Measurements from ENCODE around the gene KSR2. TPM values are rescaled to one million over a fixed set of nuclear protein-coding genes. Genes with fewer than 3 reads are reported as not detected.

Gene KSR2
- total and polyA plus RNA-seq, 2 of the 13 experiments (the other 11 are each of a cell fraction or from before 2014, with no cell fraction given) = 0.02 TPM; not detected in 1

DNA sequence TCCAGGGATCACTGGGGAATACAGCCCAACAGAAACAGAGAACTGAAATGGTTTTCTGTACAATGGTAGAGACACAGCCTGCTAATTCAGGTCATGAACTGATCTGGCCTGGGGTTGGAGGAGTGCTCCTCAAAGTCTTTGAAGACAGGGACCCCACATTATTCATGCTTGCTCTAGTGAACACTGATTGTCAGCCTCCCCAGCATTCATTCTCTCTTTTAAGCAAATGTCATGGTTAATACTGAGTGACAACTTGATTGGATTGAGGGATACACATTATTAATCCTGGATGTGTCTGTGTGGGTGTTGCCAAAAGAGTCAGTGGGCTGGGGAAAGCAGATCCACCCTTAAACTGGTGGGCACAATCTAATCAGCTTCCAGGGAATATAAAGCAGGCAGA is 319.0 kb downstream of the KSR2 start:
- ChIA-PET POLR2A (no interaction called here), CTCF (ENCODE audit: low intra/inter-chr PET ratio, low total read pairs) (no interaction called here)
- DNase-seq (ENCODE audit: low spot score) = no peak
- no peaks in the 10 kb centered on the region for H3K9me3 ChIP-seq (ENCODE audit: low read length)
- no peak overlapping the region for H3K4me3 ChIP-seq (replicated peaks in 1 of 3; ENCODE audit: insufficient read depth in 1 of 3, low read depth in 2 of 3, low read length in 3 of 3)
- in situ Hi-C loops (cut with HindIII; ENCODE audit: extremely low pct_ligation_motif_present, low pct_unique_long_range_greater_than_20kb) = no loop called here
- no peaks in the 10 kb centered on the region for H3K36me3 ChIP-seq (replicated peaks in 1 of 2; ENCODE audit: control insufficient read depth in 1 of 2, insufficient read depth in 2 of 2, low read length in 2 of 2)
- intact Hi-C loops (cut with micrococcal nuclease; ENCODE audit: unreplicated experiment) = no loop called here
- H4K20me1 ChIP-seq (ENCODE audit: insufficient read depth, low read length) = no peaks in the 10 kb centered on the region
- no peak for TF ChIP-seq ZNF546 (CRISPR knock-in tag; conservative IDR thresholded peaks at IDR 0.05)
- no peak for TF ChIP-seq ZNF367 (CRISPR knock-in tag; IDR thresholded peaks at IDR 0.05; ENCODE audit: borderline replicate concordance)
- TF ChIP-seq ZKSCAN8 (CRISPR knock-in tag; IDR thresholded peaks at IDR 0.05; ENCODE audit: borderline replicate concordance) = no peak
- no peak for TF ChIP-seq TARDBP (CRISPR knock-in tag; IDR thresholded peaks at IDR 0.05)
- no peak for ATAC-seq
- no peak overlapping the region for H3K9ac ChIP-seq (ENCODE audit: insufficient read depth, low read depth, low read length)
- BruUV-seq (replicated peaks) = no TSS peak
- no peak for FAIRE-seq
- no peak overlapping the region for H3K4me2 ChIP-seq (ENCODE audit: low read depth, low read length)
- no peak overlapping the region for H3K27ac ChIP-seq (ENCODE audit: extremely low read length, insufficient read depth, low read length)
- no peaks in the 10 kb centered on the region for H3K79me2 ChIP-seq (ENCODE audit: insufficient read depth, low read length)
- H2AFZ ChIP-seq (ENCODE audit: low read length) = no peak overlapping the region
- H3K4me1 ChIP-seq (ENCODE audit: insufficient read depth, low read length) = no peaks in the 10 kb centered on the region
- H3K27me3 ChIP-seq (ENCODE audit: control insufficient read depth in 1 of 2, insufficient read depth in 2 of 2, low read length in 2 of 2) = peaks cover 0 to 10% of the 10 kb centered on the region in 2 experiments; a peak in 2 of 5 replicates

DNA sequence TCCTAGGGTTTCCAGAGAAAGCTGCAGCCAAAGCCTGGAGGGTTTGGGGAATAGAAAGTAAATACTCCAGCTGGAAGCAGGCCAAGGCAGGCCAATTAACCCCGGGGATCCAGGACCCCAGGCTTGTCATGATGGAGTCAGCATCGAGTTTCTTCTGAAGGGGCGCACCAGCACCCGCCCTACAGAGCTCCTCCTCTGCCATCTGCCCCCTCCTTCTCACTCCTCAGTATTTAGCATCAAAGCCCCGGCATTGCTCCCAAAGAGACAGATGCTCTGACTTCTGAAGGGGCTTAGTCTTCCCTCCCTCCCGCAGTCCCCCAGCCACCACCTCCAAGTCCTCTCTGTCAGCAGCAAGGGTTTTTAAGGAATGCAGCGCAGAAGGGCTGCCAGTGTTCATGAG is 322.3 kb downstream of the KSR2 start:
- H3K36me3 ChIP-seq (replicated peaks in 1 of 2; ENCODE audit: control insufficient read depth in 1 of 2, insufficient read depth in 2 of 2, low read length in 2 of 2) = no peaks in the 10 kb centered on the region
- ATAC-seq (no peak), FAIRE-seq (no peak), DNase-seq (ENCODE audit: low spot score) (no peak)
- ChIA-PET POLR2A (no interaction called here), CTCF (ENCODE audit: low intra/inter-chr PET ratio, low total read pairs) (no interaction called here)
- H3K4me2 ChIP-seq (ENCODE audit: low read depth, low read length) = no peak overlapping the region
- no TSS peak for BruUV-seq (replicated peaks)
- no peak overlapping the region for H3K4me3 ChIP-seq (replicated peaks in 1 of 3; ENCODE audit: insufficient read depth in 1 of 3, low read depth in 2 of 3, low read length in 3 of 3)
- H3K9ac ChIP-seq (ENCODE audit: insufficient read depth, low read depth, low read length) = no peak overlapping the region
- H3K27ac ChIP-seq (ENCODE audit: extremely low read length, insufficient read depth, low read length) = no peak overlapping the region
- intact Hi-C loops (cut with micrococcal nuclease; ENCODE audit: unreplicated experiment) (no loop called here), in situ Hi-C loops (cut with HindIII; ENCODE audit: extremely low pct_ligation_motif_present, low pct_unique_long_range_greater_than_20kb) (no loop called here)
- H3K79me2 ChIP-seq (ENCODE audit: insufficient read depth, low read length) = no peaks in the 10 kb centered on the region
- WGBS (ENCODE audit: low lambda C conversion rate) = 18% methylated on average over 7 of the region's 7 CpGs
- H3K27me3 ChIP-seq (ENCODE audit: control insufficient read depth in 1 of 2, insufficient read depth in 2 of 2, low read length in 2 of 2) = peaks cover 0 to 10% of the 10 kb centered on the region in 2 experiments; a peak in 2 of 5 replicates
- H2AFZ ChIP-seq (ENCODE audit: low read length) = no peak overlapping the region
- H3K9me3 ChIP-seq (ENCODE audit: low read length) = no peaks in the 10 kb centered on the region
- H3K4me1 ChIP-seq (ENCODE audit: insufficient read depth, low read length) = no peaks in the 10 kb centered on the region
- H4K20me1 ChIP-seq (ENCODE audit: insufficient read depth, low read length) = no peaks in the 10 kb centered on the region
- TF ChIP-seq ZSCAN22 (CRISPR knock-in tag; IDR thresholded peaks at IDR 0.05) (no peak), GPN1 (CRISPR knock-in tag; IDR thresholded peaks at IDR 0.05; ENCODE audit: borderline replicate concordance) (no peak), BATF2 (CRISPR knock-in tag; IDR thresholded peaks at IDR 0.05) (no peak), THAP11 (CRISPR knock-in tag; IDR thresholded peaks at IDR 0.05) (no peak), ZNF546 (CRISPR knock-in tag; conservative IDR thresholded peaks at IDR 0.05) (no peak), ZNF589 (CRISPR knock-in tag; conservative IDR thresholded peaks at IDR 0.05) (no peak), CHD4 (IDR thresholded peaks at IDR 0.05; ENCODE audit: borderline replicate concordance, low read length) (no peak)
- TF ChIP-seq, protein P1, sequence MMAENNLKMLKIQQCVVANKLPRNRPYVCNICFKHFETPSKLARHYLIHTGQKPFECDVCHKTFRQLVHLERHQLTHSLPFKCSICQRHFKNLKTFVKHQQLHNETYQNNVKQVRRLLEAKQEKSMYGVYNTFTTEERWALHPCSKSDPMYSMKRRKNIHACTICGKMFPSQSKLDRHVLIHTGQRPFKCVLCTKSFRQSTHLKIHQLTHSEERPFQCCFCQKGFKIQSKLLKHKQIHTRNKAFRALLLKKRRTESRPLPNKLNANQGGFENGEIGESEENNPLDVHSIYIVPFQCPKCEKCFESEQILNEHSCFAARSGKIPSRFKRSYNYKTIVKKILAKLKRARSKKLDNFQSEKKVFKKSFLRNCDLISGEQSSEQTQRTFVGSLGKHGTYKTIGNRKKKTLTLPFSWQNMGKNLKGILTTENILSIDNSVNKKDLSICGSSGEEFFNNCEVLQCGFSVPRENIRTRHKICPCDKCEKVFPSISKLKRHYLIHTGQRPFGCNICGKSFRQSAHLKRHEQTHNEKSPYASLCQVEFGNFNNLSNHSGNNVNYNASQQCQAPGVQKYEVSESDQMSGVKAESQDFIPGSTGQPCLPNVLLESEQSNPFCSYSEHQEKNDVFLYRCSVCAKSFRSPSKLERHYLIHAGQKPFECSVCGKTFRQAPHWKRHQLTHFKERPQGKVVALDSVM (CRISPR knock-in tag; IDR thresholded peaks at IDR 0.05) = no peak
- TF ChIP-seq, protein P2, sequence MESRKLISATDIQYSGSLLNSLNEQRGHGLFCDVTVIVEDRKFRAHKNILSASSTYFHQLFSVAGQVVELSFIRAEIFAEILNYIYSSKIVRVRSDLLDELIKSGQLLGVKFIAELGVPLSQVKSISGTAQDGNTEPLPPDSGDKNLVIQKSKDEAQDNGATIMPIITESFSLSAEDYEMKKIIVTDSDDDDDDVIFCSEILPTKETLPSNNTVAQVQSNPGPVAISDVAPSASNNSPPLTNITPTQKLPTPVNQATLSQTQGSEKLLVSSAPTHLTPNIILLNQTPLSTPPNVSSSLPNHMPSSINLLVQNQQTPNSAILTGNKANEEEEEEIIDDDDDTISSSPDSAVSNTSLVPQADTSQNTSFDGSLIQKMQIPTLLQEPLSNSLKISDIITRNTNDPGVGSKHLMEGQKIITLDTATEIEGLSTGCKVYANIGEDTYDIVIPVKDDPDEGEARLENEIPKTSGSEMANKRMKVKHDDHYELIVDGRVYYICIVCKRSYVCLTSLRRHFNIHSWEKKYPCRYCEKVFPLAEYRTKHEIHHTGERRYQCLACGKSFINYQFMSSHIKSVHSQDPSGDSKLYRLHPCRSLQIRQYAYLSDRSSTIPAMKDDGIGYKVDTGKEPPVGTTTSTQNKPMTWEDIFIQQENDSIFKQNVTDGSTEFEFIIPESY (CRISPR knock-in tag; IDR thresholded peaks at IDR 0.05) = no peak
- TF ChIP-seq, protein P3, sequence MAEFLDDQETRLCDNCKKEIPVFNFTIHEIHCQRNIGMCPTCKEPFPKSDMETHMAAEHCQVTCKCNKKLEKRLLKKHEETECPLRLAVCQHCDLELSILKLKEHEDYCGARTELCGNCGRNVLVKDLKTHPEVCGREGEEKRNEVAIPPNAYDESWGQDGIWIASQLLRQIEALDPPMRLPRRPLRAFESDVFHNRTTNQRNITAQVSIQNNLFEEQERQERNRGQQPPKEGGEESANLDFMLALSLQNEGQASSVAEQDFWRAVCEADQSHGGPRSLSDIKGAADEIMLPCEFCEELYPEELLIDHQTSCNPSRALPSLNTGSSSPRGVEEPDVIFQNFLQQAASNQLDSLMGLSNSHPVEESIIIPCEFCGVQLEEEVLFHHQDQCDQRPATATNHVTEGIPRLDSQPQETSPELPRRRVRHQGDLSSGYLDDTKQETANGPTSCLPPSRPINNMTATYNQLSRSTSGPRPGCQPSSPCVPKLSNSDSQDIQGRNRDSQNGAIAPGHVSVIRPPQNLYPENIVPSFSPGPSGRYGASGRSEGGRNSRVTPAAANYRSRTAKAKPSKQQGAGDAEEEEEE (CRISPR knock-in tag; IDR thresholded peaks at IDR 0.05; ENCODE audit: borderline replicate concordance) = no peak

Measured in HepG2 (cell line).